Superior temporal gyrus (tissue), 1 donor: ENCODE data around the gene UGT1A4.

Experiments
- DNase-seq: peaks from one replicate; pipeline ENCODE4 v3.0.0-alpha.2; 2016; ENCODE audit errors: extremely low spot score

Gene UGT1A4

GRCh38 chr2:233811087-233811486 lies 92.6 kb downstream of the UGT1A4 start:
- no peak for DNase-seq

- DNase-seq, result no peak
These were observed 93.2 kb downstream of the UGT1A4 start for GRCh38 chr2:233811732-233812131.

- no peak for DNase-seq
These were observed 94.9 kb downstream of the UGT1A4 start for GRCh38 chr2:233813236-233814055.

- DNase-seq, result no peak
These were observed 95.7 kb downstream of the UGT1A4 start for GRCh38 chr2:233814056-233814835.

- no peak for DNase-seq
These were observed 97.3 kb downstream of the UGT1A4 start for GRCh38 chr2:233815861-233816260.

- no peak for DNase-seq
These were observed 97.8 kb downstream of the UGT1A4 start for GRCh38 chr2:233816334-233816733.

- no peak for DNase-seq
These were observed 98.2 kb downstream of the UGT1A4 start for GRCh38 chr2:233816771-233817170.

GRCh38 chr2:233817361-233817911 lies 98.9 kb downstream of the UGT1A4 start:
- DNase-seq, result no peak

GRCh38 chr2:233817995-233818638 lies 99.6 kb downstream of the UGT1A4 start:
- DNase-seq, result no peak

GRCh38 chr2:233818639-233819621 lies 100.4 kb downstream of the UGT1A4 start:
- DNase-seq, result no peak

GRCh38 chr2:233819884-233820773 lies 101.6 kb downstream of the UGT1A4 start:
- no peak for DNase-seq

- DNase-seq, result no peak
These were observed 102.2 kb downstream of the UGT1A4 start for GRCh38 chr2:233820774-233821105.

GRCh38 chr2:233821196-233821595 lies 102.7 kb downstream of the UGT1A4 start:
- no peak for DNase-seq

GRCh38 chr2:233821709-233822100 lies 103.2 kb downstream of the UGT1A4 start:
- DNase-seq, result no peak

GRCh38 chr2:233822101-233822771 lies 103.7 kb downstream of the UGT1A4 start:
- DNase-seq, result no peak
